ENCODE results near the gene CCDC134. TPM values are rescaled to one million over a fixed set of nuclear protein-coding genes. Genes with fewer than 3 reads are reported as not detected.

Gene CCDC134
- total and polyA plus RNA-seq, 2 donors (not counting 3 experiments of a cell fraction or from before 2014, with no cell fraction given): 4.5 to 8.4 TPM

DNA sequence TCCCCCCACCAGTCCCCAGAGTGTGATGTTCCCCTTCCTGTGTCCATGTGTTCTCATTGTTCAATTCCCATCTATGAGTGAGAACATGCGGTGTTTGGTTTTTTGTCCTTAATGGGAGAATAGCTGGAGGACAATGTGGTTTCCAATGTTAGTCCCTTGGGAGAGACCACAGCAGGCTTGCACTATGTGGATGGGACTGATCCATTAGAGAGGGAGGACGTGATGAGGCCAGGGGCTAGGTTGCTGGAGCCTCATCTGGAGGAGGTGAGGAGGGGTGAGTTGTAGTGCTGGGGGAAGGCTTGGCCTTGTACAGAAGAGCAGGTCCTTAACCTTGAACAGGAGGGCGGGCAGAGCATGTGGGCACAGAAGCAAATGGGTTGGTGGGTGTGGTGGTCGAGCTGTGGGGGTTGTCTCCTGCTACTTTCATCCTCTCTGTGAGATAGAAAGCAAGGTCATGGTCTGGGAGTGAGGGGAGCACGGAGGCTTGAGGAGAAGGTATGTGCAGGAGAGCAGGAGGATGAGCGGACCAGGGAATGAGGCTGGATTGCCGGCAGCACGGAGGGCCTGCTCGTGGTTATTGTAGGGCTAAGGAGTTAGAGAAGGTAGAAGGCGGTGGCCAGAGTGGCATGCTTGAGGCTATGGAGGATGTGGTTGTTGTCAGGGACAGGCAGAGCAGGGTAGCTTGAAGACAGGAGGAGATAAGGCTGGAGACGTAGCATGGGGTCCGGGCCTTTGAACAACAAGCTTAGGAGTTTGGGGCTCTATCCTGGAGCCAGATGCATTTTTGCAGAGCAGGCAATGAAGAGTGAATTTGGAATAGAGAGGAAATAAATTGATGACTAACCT lies 21.2 kb downstream of the CCDC134 start:
- Histone ChIP-seq H3K9ac (replicated peaks; ENCODE audit: extremely low read depth, insufficient read depth, low read length) (no peak overlapping the region), H3K4me2 (ENCODE audit: insufficient read depth, low read length) (no peak overlapping the region), H3K27ac (ENCODE audit: insufficient read depth, low read depth, low read length) (no peak overlapping the region), H3K4me1 (ENCODE audit: control insufficient read depth, extremely low read depth, insufficient read depth, low read length) (peaks cover 3% of the 10 kb centered on the region), H3K4me3 (replicated peaks in 1 of 3; ENCODE audit: insufficient read depth in 1 of 3, low read depth in 1 of 3, low read length in 3 of 3) (no peak overlapping the region), H3K9me3 (replicated peaks; ENCODE audit: control insufficient read depth, insufficient read depth, low read length) (no peaks in the 10 kb centered on the region), H2AFZ (ENCODE audit: low read depth, low read length) (no peak overlapping the region), H3K79me2 (ENCODE audit: control insufficient read depth, insufficient read depth, low read length) (no peaks in the 10 kb centered on the region), H4K20me1 (replicated peaks; ENCODE audit: control insufficient read depth, extremely low read depth, insufficient read depth, low read length) (no peaks in the 10 kb centered on the region), H3K27me3 (ENCODE audit: control insufficient read depth in 2 of 2, insufficient read depth in 2 of 2, low read length in 2 of 2) (no peaks in the 10 kb centered on the region), H3K36me3 (ENCODE audit: control insufficient read depth in 2 of 2, extremely low read depth in 1 of 2, insufficient read depth in 2 of 2, low read length in 2 of 2) (no peaks in the 10 kb centered on the region), H3K9me1 (replicated peaks; ENCODE audit: control insufficient read depth, extremely low read depth, insufficient read depth, low read length) (no peaks in the 10 kb centered on the region)
- ChIA-PET POLR2A (no interaction called here), CTCF (interaction anchor here (0.6 to 3.2 kb wide), 13 partner anchors 10 to 155 kb away, joined by 3 to 55 read pairs (median 5); partner anchors contain the start of genes CCDC134 and SREBF2)
- TF ChIP-seq EZH2 (IDR thresholded peaks at IDR 0.05; ENCODE audit: borderline replicate concordance, low read depth, low read length, severe bottlenecking) (no peak), MYC (IDR thresholded peaks at IDR 0.05; ENCODE audit: low read depth, low read length) (no peak), FOS (IDR thresholded peaks at IDR 0.05; ENCODE audit: borderline replicate concordance, insufficient read depth, low read length) (no peak), POLR2AphosphoS5 (IDR thresholded peaks at IDR 0.05; ENCODE audit: insufficient read depth, low read depth, low read length) (no peak)
- TF ChIP-seq, protein P1, sequence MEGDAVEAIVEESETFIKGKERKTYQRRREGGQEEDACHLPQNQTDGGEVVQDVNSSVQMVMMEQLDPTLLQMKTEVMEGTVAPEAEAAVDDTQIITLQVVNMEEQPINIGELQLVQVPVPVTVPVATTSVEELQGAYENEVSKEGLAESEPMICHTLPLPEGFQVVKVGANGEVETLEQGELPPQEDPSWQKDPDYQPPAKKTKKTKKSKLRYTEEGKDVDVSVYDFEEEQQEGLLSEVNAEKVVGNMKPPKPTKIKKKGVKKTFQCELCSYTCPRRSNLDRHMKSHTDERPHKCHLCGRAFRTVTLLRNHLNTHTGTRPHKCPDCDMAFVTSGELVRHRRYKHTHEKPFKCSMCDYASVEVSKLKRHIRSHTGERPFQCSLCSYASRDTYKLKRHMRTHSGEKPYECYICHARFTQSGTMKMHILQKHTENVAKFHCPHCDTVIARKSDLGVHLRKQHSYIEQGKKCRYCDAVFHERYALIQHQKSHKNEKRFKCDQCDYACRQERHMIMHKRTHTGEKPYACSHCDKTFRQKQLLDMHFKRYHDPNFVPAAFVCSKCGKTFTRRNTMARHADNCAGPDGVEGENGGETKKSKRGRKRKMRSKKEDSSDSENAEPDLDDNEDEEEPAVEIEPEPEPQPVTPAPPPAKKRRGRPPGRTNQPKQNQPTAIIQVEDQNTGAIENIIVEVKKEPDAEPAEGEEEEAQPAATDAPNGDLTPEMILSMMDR (IDR thresholded peaks at IDR 0.05; ENCODE audit: extremely low read depth in 1 of 2, insufficient read depth in 1 of 2, low read depth in 1 of 2, low read length in 2 of 2): no peak
- FAIRE-seq: no peak
- DNase-seq (ENCODE audit: low read depth, low spot score): no peak
- intact Hi-C loops (cut with micrococcal nuclease): loop anchor here (1.0 to 5.0 kb wide), 3 partner anchors 36 to 136 kb away; no protein-coding TSS in a partner anchor
- dilution Hi-C loops (cut with MboI; ENCODE audit: extremely low pct_ligation_motif_present, low sequenced_read_pairs): no loop called here
- no TSS peak for BruUV-seq (replicated peaks)
